ENCODE measurements around the gene FILIP1L. TPM values are rescaled to one million over a fixed set of nuclear protein-coding genes. Genes with fewer than 3 reads are reported as not detected.

Gene FILIP1L
- total RNA-seq, 1 donor, result 213 TPM

- DNase-seq (ENCODE audit: low read depth), result peak; percentile 23
- no peak overlapping the region for H3K4me3 ChIP-seq (ENCODE audit: low read depth, low read length)
- no peak for TF ChIP-seq CTCF (IDR thresholded peaks at IDR 0.05; ENCODE audit: insufficient read depth, low read depth, low read length)
Measured at GRCh38 chr3:99939876-99940275, 174.4 kb downstream of the FILIP1L start.

- peak; percentile 46 for DNase-seq (ENCODE audit: low read depth)
- no peak overlapping the region for H3K4me3 ChIP-seq (ENCODE audit: low read depth, low read length)
- TF ChIP-seq CTCF (IDR thresholded peaks at IDR 0.05; ENCODE audit: insufficient read depth, low read depth, low read length), result no peak
Measured at GRCh38 chr3:99938270-99938911, 175.9 kb downstream of the FILIP1L start.

GRCh38 chr3:99934975-99935797, 179.1 kb downstream of the FILIP1L start:
- H3K4me3 ChIP-seq (ENCODE audit: low read depth, low read length), result no peak overlapping the region
- peak; percentile 18 for DNase-seq (ENCODE audit: low read depth)
- no peak for TF ChIP-seq CTCF (IDR thresholded peaks at IDR 0.05; ENCODE audit: insufficient read depth, low read depth, low read length)

GRCh38 chr3:99933971-99934750, 180.1 kb downstream of the FILIP1L start:
- no peak overlapping the region for H3K4me3 ChIP-seq (ENCODE audit: low read depth, low read length)
- DNase-seq (ENCODE audit: low read depth), result no peak
- no peak for TF ChIP-seq CTCF (IDR thresholded peaks at IDR 0.05; ENCODE audit: insufficient read depth, low read depth, low read length)

DNA sequence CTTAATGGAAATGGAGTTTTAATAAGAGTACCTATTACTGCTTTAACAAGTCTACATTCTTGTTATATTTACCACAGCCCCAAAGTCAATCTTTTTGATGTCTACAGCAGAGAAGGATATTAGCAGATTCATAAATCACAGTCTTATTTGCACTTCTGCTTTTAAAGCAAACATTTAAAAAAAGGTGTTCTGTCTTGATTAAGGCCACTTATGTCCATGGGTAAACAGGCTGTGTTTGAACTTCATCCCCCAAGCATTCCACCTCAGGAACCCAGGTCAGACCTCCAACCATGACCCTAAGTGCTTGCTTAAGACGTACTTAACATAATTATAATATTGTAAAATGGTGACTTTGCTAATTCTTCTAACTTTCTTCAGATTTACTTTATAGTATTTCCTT, 183.2 kb downstream of the FILIP1L start:
- TF ChIP-seq CTCF (IDR thresholded peaks at IDR 0.05; ENCODE audit: insufficient read depth, low read depth, low read length), result no peak
- no peak overlapping the region for H3K4me3 ChIP-seq (ENCODE audit: low read depth, low read length)
- no peak for DNase-seq (ENCODE audit: low read depth)

- no peak for TF ChIP-seq CTCF (IDR thresholded peaks at IDR 0.05; ENCODE audit: insufficient read depth, low read depth, low read length)
- H3K4me3 ChIP-seq (ENCODE audit: low read depth, low read length), result no peak overlapping the region
- DNase-seq (ENCODE audit: low read depth), result peak; percentile 30
Measured at GRCh38 chr3:99929745-99930139, 184.6 kb downstream of the FILIP1L start.
